GM21381 (cell line): ENCODE results near the gene ACTA2.

Experiments used
- ATAC-seq: cut with Tn5 transposase; IDR thresholded peaks from one replicate; pipeline ENCODE4 v1.9.1; 2021; ENCODE audit warnings: mild to moderate bottlenecking, moderate library complexity; ENCODE audit not compliant: unreplicated experiment

ACTA2 gene

GRCh38 chr10:88952647-88953111 lies at the start of gene ACTA2:
Gene ACTA2, minus strand, starts transcription at chr10:88952773. Its CDS starts 3,843 bp downstream, at chr10:88948930.
- no peak for ATAC-seq

DNA sequence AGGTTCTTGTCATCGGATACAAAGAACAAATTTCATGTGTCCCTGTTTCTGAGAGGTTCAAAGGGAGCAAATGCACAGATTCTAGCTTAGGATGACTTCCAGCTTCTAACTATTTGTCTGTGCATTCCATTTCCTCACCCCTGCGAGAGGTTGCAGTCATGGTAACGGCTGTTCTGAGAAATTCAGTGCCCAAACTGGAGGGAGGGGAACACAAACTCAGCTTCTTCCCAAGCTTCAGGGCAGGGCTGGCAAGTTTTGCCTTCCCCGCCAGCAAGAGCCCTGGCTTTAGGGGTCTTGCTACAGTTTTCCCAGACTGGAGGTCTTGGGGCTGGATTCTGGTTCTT lies 49.1 kb upstream of the ACTA2 start:
- ATAC-seq, result no peak

- no peak for ATAC-seq
These were observed 48.6 kb upstream of the ACTA2 start for GRCh38 chr10:89001024-89001728.

DNA sequence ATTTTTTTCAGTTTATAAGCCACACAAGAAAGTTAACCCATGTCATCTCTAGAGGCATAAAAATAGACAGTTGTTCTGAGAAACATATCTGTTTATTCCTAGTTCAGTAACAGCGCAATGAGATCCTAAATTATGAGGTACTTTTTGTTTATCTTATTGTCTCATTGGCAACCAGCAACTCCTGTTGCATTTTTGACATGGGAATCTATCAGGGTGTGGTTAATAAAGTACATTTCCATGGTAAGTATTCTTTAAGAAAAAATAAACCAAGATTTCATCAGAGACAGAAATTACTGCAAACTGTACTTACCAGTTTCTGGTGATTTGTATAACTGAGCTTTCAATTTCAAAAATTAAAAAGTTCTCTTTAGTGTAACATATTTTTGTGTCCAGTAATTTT lies 47.1 kb upstream of the ACTA2 start:
- ATAC-seq, result no peak

DNA sequence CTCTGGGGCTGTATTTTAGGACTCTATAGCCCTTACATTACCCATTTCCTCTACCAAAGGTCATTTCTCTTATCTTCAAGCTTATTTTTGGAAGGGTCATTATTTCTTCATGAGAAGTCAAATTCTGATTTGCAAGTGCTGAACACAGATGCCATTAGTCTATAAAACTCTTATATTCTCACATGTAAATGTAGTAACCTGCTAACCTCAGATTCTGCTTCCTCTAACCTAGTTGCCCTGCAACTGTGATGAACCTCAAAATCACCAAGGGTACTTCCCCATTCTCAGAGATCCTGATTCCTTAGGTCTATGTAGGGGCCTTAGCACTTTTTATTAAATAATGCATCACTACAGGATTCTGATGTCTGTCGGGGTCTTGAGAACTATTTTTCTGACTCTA lies 44.4 kb upstream of the ACTA2 start:
- peak; percentile 56 for ATAC-seq

DNA sequence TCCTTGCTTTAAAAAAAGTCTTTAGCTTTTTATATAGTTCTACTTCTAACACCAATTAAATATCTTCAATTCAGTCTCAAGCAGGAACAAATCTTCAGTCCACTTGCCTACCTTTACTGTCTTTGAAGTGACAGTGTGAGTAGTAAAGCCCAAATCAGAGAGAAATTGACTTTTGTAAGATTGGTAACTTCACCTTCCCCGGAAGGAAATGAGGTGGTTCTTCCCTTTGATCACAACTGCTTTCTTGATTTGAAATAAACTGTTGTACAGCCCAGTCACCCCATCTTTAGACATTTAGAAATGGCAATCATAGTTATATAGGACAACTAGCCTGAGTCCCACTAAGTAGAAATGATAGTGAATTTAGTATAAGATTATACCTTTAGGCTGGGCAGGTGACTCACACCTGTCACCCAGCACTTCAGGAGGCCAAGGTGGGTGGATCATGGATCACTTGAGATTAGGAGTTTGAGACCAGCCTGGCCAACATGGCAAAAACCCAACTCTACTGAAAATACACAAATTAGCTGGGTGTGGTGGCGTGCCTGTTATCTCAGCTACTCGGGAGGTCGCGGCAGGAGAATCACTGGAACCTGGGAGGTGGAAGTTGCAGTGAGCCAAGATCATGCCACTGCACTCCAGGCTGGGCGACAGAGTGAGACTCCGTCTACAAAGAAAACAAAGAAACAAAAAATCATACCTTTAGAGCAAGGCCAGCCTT lies 42.7 kb upstream of the ACTA2 start:
- ATAC-seq, result no peak

- no peak for ATAC-seq
These were observed 41.4 kb upstream of the ACTA2 start for GRCh38 chr10:88994019-88994418.

DNA sequence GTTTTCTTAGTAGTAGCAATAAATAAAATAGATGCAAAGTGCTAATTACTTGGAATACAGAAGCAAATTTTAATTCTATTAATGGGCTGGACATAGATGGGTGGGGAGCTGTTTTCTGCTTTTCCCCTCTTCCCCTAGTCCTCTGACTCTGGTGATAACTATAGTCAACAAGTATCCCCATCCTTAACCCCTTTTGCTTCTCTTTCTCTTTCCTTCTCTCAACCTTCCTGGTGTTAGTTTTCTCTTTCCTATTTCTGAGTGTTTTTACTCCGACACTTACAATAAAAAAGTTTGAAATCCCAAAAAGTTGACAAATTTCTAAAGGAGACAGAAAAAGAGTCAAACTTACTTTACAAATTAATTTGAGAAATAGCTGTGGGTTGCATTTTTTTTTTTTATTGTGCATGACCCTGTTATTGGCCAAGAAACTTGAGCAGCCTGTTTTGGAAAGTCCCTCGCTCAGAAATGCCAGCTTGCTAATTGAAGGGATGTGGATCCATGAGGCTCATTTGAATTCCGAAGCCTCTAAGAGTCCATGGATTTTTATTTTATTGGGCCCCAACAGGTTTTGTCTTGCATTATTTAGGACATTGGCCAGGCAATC lies 40.5 kb upstream of the ACTA2 start:
- no peak for ATAC-seq

DNA sequence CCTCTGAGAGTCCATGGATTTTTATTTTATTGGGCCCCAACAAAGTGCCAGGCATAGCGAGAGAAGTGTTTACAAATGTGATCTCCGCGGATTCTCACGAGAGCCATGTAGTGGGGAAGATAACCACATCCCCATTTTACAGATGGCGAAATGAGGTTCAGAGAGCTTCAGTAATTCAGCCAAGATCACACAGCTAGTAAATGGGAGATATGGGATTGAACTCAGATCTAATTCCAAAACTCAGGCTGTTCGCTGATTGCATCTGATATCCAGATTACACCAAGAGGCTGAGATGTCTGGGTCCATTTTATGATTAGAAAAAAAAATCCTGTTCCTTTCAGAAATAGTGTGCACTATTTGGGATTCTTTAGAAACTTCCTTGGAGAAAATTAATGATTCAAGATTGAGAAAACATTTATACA lies 39.3 kb upstream of the ACTA2 start:
- no peak for ATAC-seq

DNA sequence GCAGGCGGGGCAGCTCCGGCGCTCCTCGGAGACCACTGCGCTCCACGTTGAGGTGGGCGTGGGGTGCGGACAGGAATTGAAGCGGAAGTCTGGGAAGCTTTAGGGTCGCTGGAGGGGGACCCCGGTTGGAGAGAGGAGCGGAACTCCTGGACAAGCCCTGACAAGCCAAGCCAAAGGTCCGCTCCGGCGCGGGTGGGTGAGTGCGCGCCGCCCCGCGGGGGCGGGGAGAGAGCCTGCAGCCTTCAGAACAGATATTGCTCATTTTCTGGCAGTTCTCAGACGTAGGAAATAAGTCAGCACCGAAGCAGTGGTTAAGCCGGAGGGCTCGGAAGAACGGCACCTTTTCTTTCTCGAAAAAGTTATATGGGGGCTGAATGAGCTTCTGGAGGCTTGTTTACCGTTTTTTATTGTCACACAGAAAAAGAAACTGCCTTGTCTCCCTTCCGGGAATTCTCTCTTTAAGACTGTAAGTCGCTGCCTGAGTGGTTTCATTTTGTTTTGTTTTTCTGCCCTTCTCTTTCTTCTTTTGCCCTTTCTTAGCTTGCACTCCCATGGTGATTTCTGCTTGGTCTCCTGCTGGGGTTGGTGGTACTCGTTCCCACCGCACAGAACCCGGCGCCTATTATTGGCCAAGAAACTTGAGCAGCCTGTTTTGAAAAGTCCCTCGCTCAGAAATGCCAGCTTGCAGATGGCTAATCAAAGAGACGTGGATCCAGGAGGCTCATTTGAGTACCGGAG lies 38.8 kb upstream of the ACTA2 start:
- no peak for ATAC-seq

DNA sequence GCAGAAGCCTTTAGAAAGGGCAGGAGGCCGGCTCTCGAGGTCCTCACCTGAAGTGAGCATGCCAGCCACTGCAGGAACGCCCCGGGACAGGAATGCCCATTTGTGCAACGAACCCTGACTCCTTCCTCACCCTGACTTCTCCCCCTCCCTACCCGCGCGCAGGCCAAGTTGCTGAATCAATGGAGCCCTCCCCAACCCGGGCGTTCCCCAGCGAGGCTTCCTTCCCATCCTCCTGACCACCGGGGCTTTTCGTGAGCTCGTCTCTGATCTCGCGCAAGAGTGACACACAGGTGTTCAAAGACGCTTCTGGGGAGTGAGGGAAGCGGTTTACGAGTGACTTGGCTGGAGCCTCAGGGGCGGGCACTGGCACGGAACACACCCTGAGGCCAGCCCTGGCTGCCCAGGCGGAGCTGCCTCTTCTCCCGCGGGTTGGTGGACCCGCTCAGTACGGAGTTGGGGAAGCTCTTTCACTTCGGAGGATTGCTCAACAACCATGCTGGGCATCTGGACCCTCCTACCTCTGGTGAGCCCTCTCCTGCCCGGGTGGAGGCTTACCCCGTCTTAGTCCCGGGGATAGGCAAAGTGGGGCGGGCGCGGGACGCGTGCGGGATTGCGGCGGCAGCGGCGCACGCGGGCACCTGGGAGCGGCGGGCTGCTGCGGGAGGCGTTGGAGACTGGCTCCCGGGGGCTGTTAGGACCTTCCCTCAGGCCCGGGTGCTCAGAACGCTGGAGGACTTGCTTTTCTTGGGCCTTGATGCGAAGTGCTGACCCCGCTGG lies 38.0 kb upstream of the ACTA2 start, which contains the start of gene FAS:
Gene FAS (plus strand): TSS at position 415 of the 777 bp plus-strand sequence. CDS start 79 bp downstream, at position 494.
- peak; percentile 63 for ATAC-seq

GRCh38 chr10:88989824-88990383 lies 37.3 kb upstream of the ACTA2 start:
- ATAC-seq, result no peak

GRCh38 chr10:88989423-88989822 lies 36.9 kb upstream of the ACTA2 start:
- no peak for ATAC-seq

DNA sequence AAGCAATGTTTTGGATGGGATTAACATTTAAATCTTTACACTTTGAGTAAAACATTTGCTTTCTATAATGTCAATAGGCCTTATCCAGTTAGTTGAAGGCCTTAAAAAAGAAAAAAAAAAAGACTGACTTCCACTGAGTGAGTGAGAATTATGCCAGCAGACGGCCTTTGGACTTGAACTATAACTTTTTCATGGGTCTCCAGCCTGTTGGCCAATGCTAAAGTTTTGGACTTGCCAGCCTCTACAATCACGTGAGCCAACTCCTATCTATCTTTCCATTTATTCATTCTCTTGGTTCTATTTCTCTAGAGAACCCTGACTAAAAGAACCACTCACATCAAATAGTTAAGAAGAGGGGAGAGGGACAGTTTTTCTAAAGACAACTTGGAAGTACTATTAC lies 35.3 kb upstream of the ACTA2 start:
- no peak for ATAC-seq

- ATAC-seq, result no peak
These were observed 34.7 kb upstream of the ACTA2 start for GRCh38 chr10:88987243-88987725.

- ATAC-seq, result no peak
These were observed 34.1 kb upstream of the ACTA2 start for GRCh38 chr10:88986549-88987242.

- ATAC-seq, result no peak
These were observed 32.0 kb upstream of the ACTA2 start for GRCh38 chr10:88984525-88984924.

DNA sequence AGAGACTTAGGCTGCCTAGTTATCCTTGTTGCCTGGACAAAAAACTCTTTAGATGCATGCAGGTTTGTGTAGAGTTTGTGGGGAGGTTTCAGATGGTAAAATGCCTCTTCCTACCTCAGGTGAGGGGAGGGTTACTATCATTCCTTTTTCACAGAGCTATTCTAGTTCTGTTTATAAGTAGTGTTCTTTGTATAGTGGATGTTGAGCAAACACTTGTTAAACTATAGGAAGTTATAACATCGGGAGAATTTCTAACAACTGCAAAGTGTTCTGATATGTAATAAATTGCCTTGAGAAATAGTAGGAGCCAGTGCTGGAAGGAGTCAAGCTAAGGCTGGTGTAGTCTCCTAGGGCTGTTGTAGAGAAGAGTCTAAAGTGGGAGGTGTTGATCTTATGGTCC lies 31.4 kb upstream of the ACTA2 start:
- ATAC-seq, result no peak

DNA sequence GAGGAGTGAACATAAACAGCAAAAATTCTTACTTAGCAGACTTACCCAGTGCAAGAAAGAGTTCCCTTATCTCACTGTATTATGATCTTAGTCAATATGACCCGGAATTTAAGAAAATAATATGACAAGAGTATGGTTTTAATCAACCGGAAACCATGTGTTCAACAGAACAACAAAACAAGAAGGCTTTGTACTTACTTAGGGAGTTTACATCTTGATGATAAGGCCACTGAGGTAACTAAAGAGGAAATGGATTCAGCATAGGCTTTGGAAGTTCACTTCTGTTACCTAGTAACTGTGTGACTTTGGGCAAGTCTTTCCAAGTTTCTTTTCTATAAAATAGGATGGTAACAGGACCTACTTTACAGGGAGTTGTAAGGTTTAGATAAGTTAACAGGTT lies 30.6 kb upstream of the ACTA2 start:
- ATAC-seq, result no peak
